ENCODE data around the gene LRRC3B.
"Not testable (repeated sequence)": the region's sequence is repeated elsewhere in the genome, so short reads cannot be mapped to it uniquely, and the experiment has no call there.

Gene LRRC3B

GRCh38 chr3:26591926-26592325 is 30.6 kb upstream of the LRRC3B start:
- DNase-seq (ENCODE audit: low spot score), result no peak
- TF ChIP-seq CTCF (IDR thresholded peaks at IDR 0.05; ENCODE audit: extremely low read depth, missing control alignments), result no peak

GRCh38 chr3:26592451-26592850 is 30.1 kb upstream of the LRRC3B start:
- TF ChIP-seq CTCF (IDR thresholded peaks at IDR 0.05; ENCODE audit: extremely low read depth, missing control alignments), result no peak
- DNase-seq (ENCODE audit: low spot score), result no peak

GRCh38 chr3:26596335-26596734 is 26.2 kb upstream of the LRRC3B start:
- no peak for DNase-seq (ENCODE audit: low spot score)
- no peak for TF ChIP-seq CTCF (IDR thresholded peaks at IDR 0.05; ENCODE audit: extremely low read depth, missing control alignments)

- not testable (repeated sequence) for DNase-seq (ENCODE audit: low spot score)
Measured at GRCh38 chr3:26603311-26603710, 19.3 kb upstream of the LRRC3B start.

GRCh38 chr3:26603771-26604170 is 18.8 kb upstream of the LRRC3B start:
- DNase-seq (ENCODE audit: low spot score), result not testable (repeated sequence)

GRCh38 chr3:26614006-26614685 is 8.4 kb upstream of the LRRC3B start:
- no peak for TF ChIP-seq CTCF (IDR thresholded peaks at IDR 0.05; ENCODE audit: extremely low read depth, missing control alignments)
- no peak for DNase-seq (ENCODE audit: low spot score)

- DNase-seq (ENCODE audit: low spot score), result no peak
Measured at GRCh38 chr3:26621176-26621575, 1.4 kb upstream of the LRRC3B start.

GRCh38 chr3:26621906-26622620 is 509 bp upstream of the LRRC3B start:
- no peak for DNase-seq (ENCODE audit: low spot score)
- TF ChIP-seq CTCF (IDR thresholded peaks at IDR 0.05; ENCODE audit: extremely low read depth, missing control alignments), result no peak

More at GRCh38 chr3:26621176-26621575, 1.4 kb upstream of the LRRC3B start:
- TF ChIP-seq CTCF (IDR thresholded peaks at IDR 0.05; ENCODE audit: extremely low read depth, missing control alignments), result no peak

All from GM20000 (cell line).